Measurements from ENCODE around the gene KCNQ5. TPM values are rescaled to one million over a fixed set of nuclear protein-coding genes. Genes with fewer than 3 reads are reported as not detected.

KCNQ5 gene
- 3.2 TPM in 1 of 2 replicates, not detected in the other for polyA plus RNA-seq

DNA sequence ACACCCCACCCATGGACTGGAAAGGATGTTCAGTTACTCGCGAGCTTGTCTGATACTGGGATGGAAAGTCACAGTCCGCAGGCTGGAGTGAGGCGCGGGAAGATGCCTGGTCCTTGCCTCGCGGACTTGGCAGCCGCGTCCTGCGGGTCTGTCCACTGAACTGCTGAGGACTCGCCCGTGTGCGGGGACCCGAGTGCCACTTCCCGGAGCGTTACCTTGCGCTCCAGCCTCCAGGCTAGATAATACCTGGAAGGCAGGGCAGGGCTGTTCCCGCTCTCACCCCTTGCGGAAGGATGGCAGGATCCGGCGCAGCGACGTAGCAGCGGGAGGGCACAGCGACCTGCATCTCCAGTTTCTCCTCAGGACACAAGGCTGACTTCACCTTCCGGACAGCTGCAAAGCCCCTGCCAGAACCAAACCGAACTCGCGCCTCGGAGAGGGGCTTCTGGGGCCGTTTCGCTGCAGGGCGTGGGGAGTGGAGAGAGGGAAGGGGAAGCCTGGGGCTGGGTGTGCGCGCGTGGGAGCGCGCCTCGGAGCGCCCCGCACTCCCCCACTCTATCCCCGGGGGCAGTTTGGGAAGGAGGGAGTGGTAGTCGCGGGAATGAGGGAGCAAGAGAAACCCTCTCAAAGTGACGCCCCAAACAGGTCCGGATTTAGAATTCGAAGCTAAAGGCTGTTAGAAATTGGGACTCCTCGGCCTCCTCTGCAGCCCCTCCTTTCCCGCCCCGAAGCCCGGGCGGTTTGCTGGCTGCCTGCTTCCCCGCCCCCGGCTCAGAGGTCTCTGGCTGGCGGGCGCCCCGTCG, at the start of gene KCNQ5:
Gene KCNQ5 (plus strand): TSS at position 774 of the 803 bp plus-strand sequence.

GRCh38 chr6:73225396-73225795, 603.5 kb downstream of the KCNQ5 start, which contains the start of gene KHDC1L:
TSS of gene KHDC1L (minus strand) at chr6:73225496. CDS start at chr6:73225408, 88 bp downstream.

Measured in Purkinje cell (primary cell).